Parathyroid adenoma (tissue), 2 donors: ENCODE measurements around the gene CAPS.

Experiments used
- H2AFZ ChIP-seq: fragments of 300-600 bp; sonication (generic); one replicate; pipeline ENCODE4 v1.7.0; 2017; ENCODE audit warnings: antibody characterized with exemption, mild to moderate bottlenecking
- H3K27ac ChIP-seq: fragments of 300-600 bp; sonication (generic); one replicate; pipeline ENCODE4 v1.7.0; 2017
- H3K27me3 ChIP-seq: fragments of 300-600 bp; sonication (generic); one replicate; pipeline ENCODE4 v1.7.0; 2017; ENCODE audit warnings: low read length; ENCODE audit not compliant: control insufficient read depth, insufficient read depth
- H3K36me3 ChIP-seq: fragments of 300-600 bp; sonication (generic); one replicate; pipeline ENCODE4 v1.7.0; 2017; ENCODE audit warnings: low read length; ENCODE audit not compliant: control insufficient read depth, insufficient read depth
- H3K4me1 ChIP-seq: fragments of 300-600 bp; sonication (generic); one replicate; pipeline ENCODE4 v1.7.0; 2017; ENCODE audit warnings: control low read depth
- H3K4me2 ChIP-seq: fragments of 300-600 bp; sonication (generic); one replicate; pipeline ENCODE4 v1.7.0; 2017; ENCODE audit warnings: low read length
- H3K4me3 ChIP-seq: fragments of 300-600 bp; sonication (generic); one replicate; pipeline ENCODE4 v1.7.0; 2017; ENCODE audit warnings: low read depth, low read length
- H3K79me2 ChIP-seq: fragments of 300-600 bp; sonication (generic); one replicate; pipeline ENCODE4 v1.7.0; 2017; ENCODE audit warnings: control low read depth
- H3K9ac ChIP-seq: fragments of 300-600 bp; sonication (generic); one replicate; pipeline ENCODE4 v1.7.0; 2017; ENCODE audit warnings: mild to moderate bottlenecking
- H3K9me3 ChIP-seq: fragments of 300-600 bp; sonication (generic); one replicate; pipeline ENCODE4 v1.7.0; 2017; ENCODE audit warnings: low read length; ENCODE audit not compliant: control insufficient read depth
- CTCF ChIP-seq: fragments of 300-600 bp; sonication (generic); IDR thresholded peaks from one replicate; pipeline ENCODE4 v1.7.0; 2017; ENCODE audit warnings: antibody characterized with exemption, mild to moderate bottlenecking
- donor health status: primary hyperparathyroidism.

Gene CAPS

GRCh38 chr19:5916181-5916708 is 2.2 kb downstream of the CAPS start:
- Histone ChIP-seq H3K36me3 (no peaks in the 10 kb centered on the region), H3K27ac (no peak overlapping the region), H3K9ac (no peak overlapping the region), H3K9me3 (no peaks in the 10 kb centered on the region), H3K4me3 (no peak overlapping the region), H3K4me2 (no peak overlapping the region), H3K27me3 (no peaks in the 10 kb centered on the region), H3K79me2 (no peaks in the 10 kb centered on the region), H2AFZ (no peak overlapping the region), H3K4me1 (peaks cover 3% of the 10 kb centered on the region)
- no peak for TF ChIP-seq CTCF

GRCh38 chr19:5917431-5918107 is 3.5 kb downstream of the CAPS start:
- Histone ChIP-seq H3K4me1 (peaks cover 3% of the 10 kb centered on the region), H3K4me3 (no peak overlapping the region), H3K27ac (no peak overlapping the region), H2AFZ (no peak overlapping the region), H3K4me2 (no peak overlapping the region), H3K9me3 (no peaks in the 10 kb centered on the region), H3K9ac (no peak overlapping the region), H3K36me3 (no peaks in the 10 kb centered on the region), H3K27me3 (no peaks in the 10 kb centered on the region), H3K79me2 (no peaks in the 10 kb centered on the region)
- no peak for TF ChIP-seq CTCF

GRCh38 chr19:5918463-5919079 is 4.5 kb downstream of the CAPS start:
- no peak overlapping the region for H3K4me3 ChIP-seq
- H3K4me2 ChIP-seq, result no peak overlapping the region
- no peak overlapping the region for H3K27ac ChIP-seq
- H3K79me2 ChIP-seq, result no peaks in the 10 kb centered on the region
- H3K27me3 ChIP-seq, result no peaks in the 10 kb centered on the region
- no peaks in the 10 kb centered on the region for H3K36me3 ChIP-seq
- TF ChIP-seq CTCF, result no peak
- no peak overlapping the region for H2AFZ ChIP-seq
- H3K9me3 ChIP-seq, result no peaks in the 10 kb centered on the region
- H3K4me1 ChIP-seq, result peaks cover 3% of the 10 kb centered on the region
- H3K9ac ChIP-seq, result no peak overlapping the region

DNA sequence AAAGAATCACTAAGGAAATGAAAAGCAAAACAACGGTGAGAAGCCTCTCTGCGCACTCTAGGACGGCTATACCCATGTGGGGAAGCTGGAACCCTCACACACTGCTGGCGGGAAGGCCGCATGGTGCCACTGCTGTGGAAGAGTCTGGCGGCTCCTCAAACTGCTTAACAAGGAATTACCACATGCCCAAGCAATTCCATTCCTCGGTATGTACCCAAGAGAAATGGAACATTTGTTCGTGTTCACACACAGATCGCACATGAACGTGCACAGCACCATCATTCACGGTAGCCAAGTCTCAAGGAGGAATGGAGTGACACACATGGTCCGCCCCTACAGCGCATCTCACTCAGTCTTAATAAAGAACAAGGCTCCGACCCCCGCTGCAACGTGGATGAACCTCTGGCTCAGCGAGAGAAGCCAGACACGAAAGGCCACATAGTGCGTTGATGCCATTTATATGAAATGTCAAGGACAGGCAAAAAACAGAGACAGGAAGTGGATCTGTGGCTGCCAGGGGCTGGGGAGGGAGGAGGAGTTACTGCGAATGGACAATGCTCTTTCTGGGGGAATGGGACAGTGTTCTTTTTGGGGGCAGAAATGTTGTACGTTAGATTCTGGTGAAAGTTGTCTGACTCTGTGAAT is 7.6 kb downstream of the CAPS start:
- H3K4me3 ChIP-seq, result no peak overlapping the region
- H3K4me2 ChIP-seq, result no peak overlapping the region
- no peak for TF ChIP-seq CTCF
- no peaks in the 10 kb centered on the region for H3K79me2 ChIP-seq
- H3K27ac ChIP-seq, result no peak overlapping the region
- H3K27me3 ChIP-seq, result no peaks in the 10 kb centered on the region
- no peaks in the 10 kb centered on the region for H3K4me1 ChIP-seq
- no peak overlapping the region for H2AFZ ChIP-seq
- no peak overlapping the region for H3K9ac ChIP-seq
- H3K36me3 ChIP-seq, result no peaks in the 10 kb centered on the region
- H3K9me3 ChIP-seq, result no peaks in the 10 kb centered on the region
